SK-N-SH treated with all-trans-retinoic acid at 6 μM for 48 hours (cell line): Measurements from ENCODE around the gene ELMOD3.
"Not testable (repeated sequence)": the region's sequence is repeated elsewhere in the genome, so short reads cannot be mapped to it uniquely, and the experiment has no call there.

ENCODE experiments used
- ATAC-seq: fragments of 200-7000 bp; cut with Tn5 transposase; 3 replicates; pipeline ENCODE4 v1.9.1; 2020; ENCODE audit warnings: mild to moderate bottlenecking, moderate library complexity
- ARNTL ChIP-seq: fragments of 450-650 bp; formaldehyde crosslinking; IDR thresholded peaks from 2 replicates; pipeline ENCODE4 v1.5.0; 2020; ENCODE audit warnings: low read depth, mild to moderate bottlenecking, moderate library complexity, borderline replicate concordance
- BACH2 ChIP-seq: fragments of 250-450 bp; sonication (Bioruptor Pico); IDR thresholded peaks from 2 replicates; pipeline ENCODE4 v1.9.0; 2021; ENCODE audit warnings: mild to moderate bottlenecking, borderline replicate concordance
- CSDC2 ChIP-seq: fragments of 250-450 bp; sonication (Bioruptor Pico); IDR thresholded peaks from 2 replicates; pipeline ENCODE4 v1.5.0; 2020; ENCODE audit warnings: mild to moderate bottlenecking, moderate library complexity
- GLIS3 ChIP-seq: fragments of 250-450 bp; sonication (Bioruptor Pico); IDR thresholded peaks from 2 replicates; pipeline ENCODE4 v1.5.0; 2020; ENCODE audit warnings: mild to moderate bottlenecking, moderate library complexity
- ISL1 ChIP-seq: fragments of 250-450 bp; sonication (Bioruptor Pico); IDR thresholded peaks from 2 replicates; pipeline ENCODE4 v2.1.2; 2022; ENCODE audit warnings: mild to moderate bottlenecking, moderate library complexity
- OSR1 ChIP-seq: fragments of 250-450 bp; sonication (Bioruptor Pico); IDR thresholded peaks from 2 replicates; pipeline ENCODE4 v1.8.0; 2022; ENCODE audit warnings: moderate library complexity, mild to moderate bottlenecking, inconsistent platforms
- PATZ1 ChIP-seq: fragments of 250-450 bp; sonication (Bioruptor Pico); IDR thresholded peaks from 2 replicates; pipeline ENCODE4 v1.8.0; 2020; ENCODE audit warnings: mild to moderate bottlenecking, moderate library complexity, borderline replicate concordance
- PPARA ChIP-seq: fragments of 250-450 bp; sonication (Bioruptor Pico); IDR thresholded peaks from 2 replicates; pipeline ENCODE4 v1.5.0; 2020; ENCODE audit warnings: mild to moderate bottlenecking, borderline replicate concordance
- RARB ChIP-seq: fragments of 250-450 bp; sonication (Bioruptor Pico); IDR thresholded peaks from 2 replicates; pipeline ENCODE4 v1.8.0; 2021; ENCODE audit warnings: mild to moderate bottlenecking, moderate library complexity
- SNAI2 ChIP-seq: fragments of 250-450 bp; sonication (Bioruptor Pico); IDR thresholded peaks from 2 replicates; pipeline ENCODE4 v1.5.0; 2020; ENCODE audit warnings: mild to moderate bottlenecking, moderate library complexity
- TCF4 ChIP-seq: fragments of 250-450 bp; sonication (Bioruptor Pico); IDR thresholded peaks from 2 replicates; pipeline ENCODE4 v1.8.0; 2021; ENCODE audit warnings: mild to moderate bottlenecking, moderate library complexity, borderline replicate concordance
- TOX ChIP-seq: fragments of 250-450 bp; sonication (Bioruptor Pico); IDR thresholded peaks from 2 replicates; pipeline ENCODE4 v1.8.0; 2021; ENCODE audit warnings: mild to moderate bottlenecking, moderate library complexity, borderline replicate concordance
- TSHZ2 ChIP-seq: fragments of 250-450 bp; sonication (Bioruptor Pico); IDR thresholded peaks from 2 replicates; pipeline ENCODE4 v1.5.0; 2020; ENCODE audit warnings: mild to moderate bottlenecking, moderate library complexity
- ZC3H10 ChIP-seq: fragments of 250-450 bp; sonication (Bioruptor Pico); IDR thresholded peaks from 2 replicates; pipeline ENCODE4 v1.5.1; 2021; ENCODE audit warnings: mild to moderate bottlenecking, moderate library complexity
- ZFP3 ChIP-seq: fragments of 250-450 bp; sonication (Bioruptor Pico); IDR thresholded peaks from 2 replicates; pipeline ENCODE4 v1.5.0; 2020; ENCODE audit warnings: mild to moderate bottlenecking, moderate library complexity
- ZFP30 ChIP-seq: fragments of 450-650 bp; formaldehyde crosslinking; IDR thresholded peaks from 2 replicates; pipeline ENCODE4 v1.5.0; 2022; ENCODE audit warnings: mild to moderate bottlenecking, moderate library complexity
- ZNF565 ChIP-seq: fragments of 450-650 bp; formaldehyde crosslinking; conservative IDR thresholded peaks from 2 replicates; pipeline ENCODE4 v1.5.0; 2020; ENCODE audit warnings: low read depth, mild to moderate bottlenecking, moderate library complexity
- ZNF70 ChIP-seq: fragments of 450-650 bp; formaldehyde crosslinking; IDR thresholded peaks from 2 replicates; pipeline ENCODE4 v1.5.0; 2020; ENCODE audit warnings: mild to moderate bottlenecking, moderate library complexity
- ZNF8 ChIP-seq: fragments of 450-650 bp; formaldehyde crosslinking; IDR thresholded peaks from 2 replicates; pipeline ENCODE4 v1.5.0; 2020; ENCODE audit warnings: mild to moderate bottlenecking, moderate library complexity
- TF ChIP-seq, protein P1 (sequence below): fragments of 250-450 bp; sonication (Bioruptor Pico); IDR thresholded peaks from 2 replicates; pipeline ENCODE4 v1.5.1; 2021; ENCODE audit warnings: mild to moderate bottlenecking, moderate library complexity
- TF ChIP-seq, protein P2 (sequence below): fragments of 250-450 bp; sonication (Bioruptor Pico); IDR thresholded peaks from 2 replicates; pipeline ENCODE4 v1.5.1; 2020; ENCODE audit warnings: low read depth, mild to moderate bottlenecking, moderate library complexity

ELMOD3 gene

GRCh38 chr2:85356186-85356585, 1.6 kb downstream of the ELMOD3 start (continued):
- no peak for TF ChIP-seq TSHZ2 (CRISPR knock-in tag)
- no peak for TF ChIP-seq ARNTL (CRISPR knock-in tag)

GRCh38 chr2:85357736-85358135, 3.2 kb downstream of the ELMOD3 start:
- TF ChIP-seq ZFP30 (CRISPR knock-in tag) (no peak), RARB (CRISPR knock-in tag) (no peak), GLIS3 (CRISPR knock-in tag) (no peak), CSDC2 (no peak)
- TF ChIP-seq, all 23 proteins: peak for 0
- no peak for ATAC-seq

DNA sequence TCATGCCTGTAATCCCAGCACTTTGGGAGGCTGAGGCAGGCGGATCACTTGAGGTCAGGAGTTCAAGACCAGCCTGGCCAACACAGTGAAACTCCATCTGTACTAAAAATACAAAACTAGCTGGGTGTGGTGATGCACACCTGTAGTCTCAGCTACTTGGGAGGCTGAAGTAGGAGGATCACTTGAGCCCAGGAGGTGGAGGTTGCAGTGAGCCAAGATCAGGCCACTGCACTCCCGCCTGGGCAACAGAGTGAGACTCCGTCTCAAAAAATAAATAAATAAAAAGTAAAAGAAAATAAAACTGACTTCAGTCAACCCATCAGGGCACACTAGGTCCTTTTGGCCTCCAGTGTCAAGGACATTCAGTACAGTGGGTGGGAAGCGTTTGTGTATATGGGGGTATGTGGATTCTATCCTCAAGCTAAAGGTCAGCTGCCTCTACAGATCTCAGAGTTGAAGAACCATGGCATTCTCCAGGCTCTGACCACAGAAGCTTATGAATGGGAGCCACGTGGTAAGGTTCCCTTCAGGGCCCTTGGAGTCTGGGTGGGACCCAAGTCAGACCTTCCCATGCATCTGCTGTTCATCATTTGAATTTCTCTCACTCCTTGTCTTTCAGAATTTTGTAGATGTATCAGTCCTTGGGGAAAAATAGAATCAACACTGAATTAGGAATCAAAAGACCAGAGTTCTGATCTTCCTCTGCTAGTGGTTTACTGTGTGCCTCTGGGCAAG, 8.3 kb downstream of the ELMOD3 start:
- ATAC-seq, result not testable (repeated sequence)

DNA sequence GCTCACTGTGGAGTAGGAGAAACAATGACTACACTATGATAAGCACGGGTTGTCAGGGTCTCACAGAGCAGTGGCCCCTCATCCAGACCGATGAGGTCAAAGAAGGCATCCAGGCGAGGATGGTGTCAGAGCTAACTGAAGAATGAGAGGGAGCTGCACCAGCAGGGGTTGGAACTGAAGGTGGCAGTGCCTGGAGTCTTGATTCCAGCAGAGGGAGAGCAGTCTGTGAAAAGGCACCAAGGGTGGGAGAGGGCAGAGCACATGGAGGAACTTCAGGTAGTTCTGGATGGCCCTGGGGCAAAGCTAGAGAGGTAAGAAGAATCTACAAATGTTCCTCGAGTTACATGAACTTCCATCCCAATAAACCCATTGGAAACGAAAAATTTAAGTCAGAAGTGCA, 12.6 kb downstream of the ELMOD3 start:
- TF ChIP-seq GLIS3 (CRISPR knock-in tag) (no peak), ZNF70 (CRISPR knock-in tag) (no peak), CSDC2 (no peak), ZNF8 (CRISPR knock-in tag) (no peak), ZFP3 (CRISPR knock-in tag) (no peak), PPARA (CRISPR knock-in tag) (no peak), TCF4 (CRISPR knock-in tag) (no peak)
- no peak for ATAC-seq

GRCh38 chr2:85368921-85369320, 14.4 kb downstream of the ELMOD3 start:
- TF ChIP-seq ZC3H10 (CRISPR knock-in tag) (no peak), PPARA (CRISPR knock-in tag) (no peak), PATZ1 (CRISPR knock-in tag) (no peak), ZFP30 (CRISPR knock-in tag) (no peak), ZNF565 (CRISPR knock-in tag) (no peak), OSR1 (CRISPR knock-in tag) (no peak), TSHZ2 (CRISPR knock-in tag) (no peak), CSDC2 (no peak), BACH2 (CRISPR knock-in tag) (no peak), SNAI2 (CRISPR knock-in tag) (no peak), ISL1 (CRISPR knock-in tag) (no peak), ZNF70 (CRISPR knock-in tag) (no peak), ZFP3 (CRISPR knock-in tag) (no peak), TOX (CRISPR knock-in tag) (no peak), GLIS3 (CRISPR knock-in tag) (no peak), ARNTL (CRISPR knock-in tag) (no peak)
- TF ChIP-seq, protein P1, sequence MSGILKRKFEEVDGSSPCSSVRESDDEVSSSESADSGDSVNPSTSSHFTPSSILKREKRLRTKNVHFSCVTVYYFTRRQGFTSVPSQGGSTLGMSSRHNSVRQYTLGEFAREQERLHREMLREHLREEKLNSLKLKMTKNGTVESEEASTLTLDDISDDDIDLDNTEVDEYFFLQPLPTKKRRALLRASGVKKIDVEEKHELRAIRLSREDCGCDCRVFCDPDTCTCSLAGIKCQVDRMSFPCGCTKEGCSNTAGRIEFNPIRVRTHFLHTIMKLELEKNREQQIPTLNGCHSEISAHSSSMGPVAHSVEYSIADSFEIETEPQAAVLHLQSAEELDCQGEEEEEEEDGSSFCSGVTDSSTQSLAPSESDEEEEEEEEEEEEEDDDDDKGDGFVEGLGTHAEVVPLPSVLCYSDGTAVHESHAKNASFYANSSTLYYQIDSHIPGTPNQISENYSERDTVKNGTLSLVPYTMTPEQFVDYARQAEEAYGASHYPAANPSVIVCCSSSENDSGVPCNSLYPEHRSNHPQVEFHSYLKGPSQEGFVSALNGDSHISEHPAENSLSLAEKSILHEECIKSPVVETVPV (CRISPR knock-in tag), result no peak
- TF ChIP-seq, protein P2, sequence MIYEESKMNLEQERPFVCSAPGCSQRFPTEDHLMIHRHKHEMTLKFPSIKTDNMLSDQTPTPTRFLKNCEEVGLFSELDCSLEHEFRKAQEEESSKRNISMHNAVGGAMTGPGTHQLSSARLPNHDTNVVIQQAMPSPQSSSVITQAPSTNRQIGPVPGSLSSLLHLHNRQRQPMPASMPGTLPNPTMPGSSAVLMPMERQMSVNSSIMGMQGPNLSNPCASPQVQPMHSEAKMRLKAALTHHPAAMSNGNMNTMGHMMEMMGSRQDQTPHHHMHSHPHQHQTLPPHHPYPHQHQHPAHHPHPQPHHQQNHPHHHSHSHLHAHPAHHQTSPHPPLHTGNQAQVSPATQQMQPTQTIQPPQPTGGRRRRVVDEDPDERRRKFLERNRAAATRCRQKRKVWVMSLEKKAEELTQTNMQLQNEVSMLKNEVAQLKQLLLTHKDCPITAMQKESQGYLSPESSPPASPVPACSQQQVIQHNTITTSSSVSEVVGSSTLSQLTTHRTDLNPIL (CRISPR knock-in tag), result no peak
- TF ChIP-seq, all 23 proteins: peak for 0
- ATAC-seq, result no peak
